HEK293 (cell line): ENCODE results near the gene PCDH1.

ENCODE experiments used
- CTCF ChIA-PET: fragments of 350-600 bp; formaldehyde crosslinking; extraction: SDS; loops from one replicate; lab custom pipeline; 2021; ENCODE audit warnings: antibody characterized with exemption; lab: Yijun Ruan, JAX
- POLR2A ChIA-PET: fragments of 300-600 bp; formaldehyde crosslinking; extraction: SDS; loops from one replicate; lab custom pipeline; 2020; ENCODE audit warnings: antibody characterized with exemption, inconsistent platforms; lab: Yijun Ruan, JAX
- H3K27ac ChIP-seq: fragments of 200-500 bp; sonication (Bioruptor generic); 2 replicates; pipeline ENCODE4 v1.5.1; 2014; ENCODE audit warnings: low read depth, low read length, control low read depth, inconsistent platforms; ENCODE audit errors: extremely low read depth
- H3K36me3 ChIP-seq, 2 experiments: fragments of 200-500 bp in 1 of 2; sonication (Bioruptor generic) in 1 of 2; 1 replicate in 1 of 2; 2 replicates in 1 of 2; pipeline ENCODE4 v1.5.1; 2014 to 2017; ENCODE audit warnings: inconsistent platforms in 2 of 2, low read length in 2 of 2; ENCODE audit not compliant: control insufficient read depth in 2 of 2, insufficient read depth in 1 of 2
- H3K4me1 ChIP-seq: fragments of 200-500 bp; sonication (Bioruptor generic); 2 replicates; pipeline ENCODE4 v1.5.1; 2014; ENCODE audit warnings: mild to moderate bottlenecking, low read length, inconsistent platforms; ENCODE audit not compliant: control insufficient read depth, insufficient read depth
- H3K4me3 ChIP-seq: 2 replicates; pipeline ENCODE4 v1.5.1; 2011; ENCODE audit warnings: low read depth, mild to moderate bottlenecking, control low read depth, low read length, moderate library complexity
- H3K9me3 ChIP-seq: fragments of 200-500 bp; sonication (Bioruptor generic); 2 replicates; pipeline ENCODE4 v1.5.1; 2014; ENCODE audit warnings: low read depth, low read length, inconsistent platforms; ENCODE audit not compliant: control insufficient read depth, insufficient read depth
- GLIS2 ChIP-seq: fragments of 450-650 bp; formaldehyde crosslinking; IDR thresholded peaks from 2 replicates; pipeline ENCODE4 v1.5.1; 2016; ENCODE audit warnings: missing biosample characterization, missing genetic modification characterization
- KLF1 ChIP-seq: fragments of 450-650 bp; formaldehyde crosslinking; IDR thresholded peaks from 2 replicates; pipeline ENCODE4 v1.5.1; 2016; ENCODE audit warnings: missing biosample characterization, missing genetic modification characterization
- SP2 ChIP-seq: fragments of 450-650 bp; formaldehyde crosslinking; IDR thresholded peaks from 2 replicates; pipeline ENCODE4 v1.5.1; 2016; ENCODE audit warnings: missing biosample characterization, missing genetic modification characterization
- SP3 ChIP-seq: fragments of 450-650 bp; formaldehyde crosslinking; IDR thresholded peaks from 2 replicates; pipeline ENCODE4 v1.5.1; 2016; ENCODE audit warnings: missing biosample characterization, missing genetic modification characterization
- SP7 ChIP-seq: fragments of 450-650 bp; formaldehyde crosslinking; IDR thresholded peaks from 2 replicates; pipeline ENCODE4 v1.5.1; 2016; ENCODE audit warnings: missing biosample characterization, missing genetic modification characterization
- TCF7L2 ChIP-seq: IDR thresholded peaks from 2 replicates; pipeline ENCODE4 v1.6.1; 2011; ENCODE audit warnings: low read depth, mild to moderate bottlenecking, inconsistent platforms, low read length, moderate library complexity, borderline replicate concordance
- ZNF10 ChIP-seq: fragments of 450-650 bp; formaldehyde crosslinking; IDR thresholded peaks from 2 replicates; pipeline ENCODE4 v1.5.1; 2017; ENCODE audit warnings: missing biosample characterization, missing genetic modification characterization
- ZNF174 ChIP-seq: fragments of 450-650 bp; formaldehyde crosslinking; IDR thresholded peaks from 2 replicates; pipeline ENCODE4 v1.5.0; 2017; ENCODE audit warnings: missing biosample characterization, mild to moderate bottlenecking, missing genetic modification characterization
- ZNF175 ChIP-seq: fragments of 450-650 bp; formaldehyde crosslinking; IDR thresholded peaks from 2 replicates; pipeline ENCODE4 v1.5.1; 2016; ENCODE audit warnings: missing biosample characterization, missing genetic modification characterization
- ZNF2 ChIP-seq: fragments of 450-650 bp; formaldehyde crosslinking; IDR thresholded peaks from 2 replicates; pipeline ENCODE4 v1.5.1; 2016; ENCODE audit warnings: missing biosample characterization, missing genetic modification characterization
- ZNF335 ChIP-seq: fragments of 450-650 bp; formaldehyde crosslinking; conservative IDR thresholded peaks from 2 replicates; pipeline ENCODE4 v1.5.1; 2016; ENCODE audit warnings: missing biosample characterization, missing genetic modification characterization
- ZNF362 ChIP-seq: fragments of 450-650 bp; formaldehyde crosslinking; IDR thresholded peaks from 2 replicates; pipeline ENCODE4 v1.5.1; 2016; ENCODE audit warnings: missing biosample characterization, missing genetic modification characterization
- ZNF48 ChIP-seq: fragments of 450-650 bp; formaldehyde crosslinking; IDR thresholded peaks from 2 replicates; pipeline ENCODE4 v1.5.1; 2016; ENCODE audit warnings: missing biosample characterization, missing genetic modification characterization
- ZNF514 ChIP-seq: fragments of 450-650 bp; formaldehyde crosslinking; IDR thresholded peaks from 2 replicates; pipeline ENCODE4 v1.5.1; 2016; ENCODE audit warnings: missing biosample characterization, missing genetic modification characterization
- ZNF529 ChIP-seq: fragments of 450-650 bp; formaldehyde crosslinking; IDR thresholded peaks from 2 replicates; pipeline ENCODE4 v1.5.1; 2017; ENCODE audit warnings: missing genetic modification characterization, missing biosample characterization; ENCODE audit not compliant: insufficient replicate concordance
- ZNF555 ChIP-seq: fragments of 450-650 bp; formaldehyde crosslinking; conservative IDR thresholded peaks from 2 replicates; pipeline ENCODE4 v1.5.1; 2017; ENCODE audit warnings: missing biosample characterization, mild to moderate bottlenecking, missing genetic modification characterization, inconsistent platforms
- ZNF610 ChIP-seq: fragments of 450-650 bp; formaldehyde crosslinking; IDR thresholded peaks from 2 replicates; pipeline ENCODE4 v1.5.1; 2016; ENCODE audit warnings: missing biosample characterization, missing genetic modification characterization, borderline replicate concordance
- ZNF654 ChIP-seq: fragments of 450-650 bp; formaldehyde crosslinking; IDR thresholded peaks from 2 replicates; pipeline ENCODE4 v1.5.1; 2016; ENCODE audit warnings: low read depth, missing biosample characterization, missing genetic modification characterization
- ZNF701 ChIP-seq: fragments of 450-650 bp; formaldehyde crosslinking; IDR thresholded peaks from 2 replicates; pipeline ENCODE4 v1.5.1; 2016; ENCODE audit warnings: missing biosample characterization, missing genetic modification characterization
- ZNF76 ChIP-seq: fragments of 450-650 bp; formaldehyde crosslinking; IDR thresholded peaks from 2 replicates; pipeline ENCODE4; 2016; ENCODE audit warnings: low read depth, missing biosample characterization, missing genetic modification characterization, borderline replicate concordance
- TF ChIP-seq, protein P1 (sequence below): sonication (generic); formaldehyde crosslinking; IDR thresholded peaks from 2 replicates; pipeline ENCODE4 v1.8.1; 2022; ENCODE audit warnings: mild to moderate bottlenecking, moderate library complexity, missing genetic modification reagents
- TF ChIP-seq, protein P2 (sequence below): fragments of 450-650 bp; formaldehyde crosslinking; IDR thresholded peaks from 2 replicates; pipeline ENCODE4 v1.5.1; 2016; ENCODE audit warnings: missing biosample characterization, missing genetic modification characterization
- TF ChIP-seq, protein P3 (sequence below): fragments of 450-650 bp; formaldehyde crosslinking; IDR thresholded peaks from 2 replicates; pipeline ENCODE4 v1.5.1; 2016; ENCODE audit warnings: missing biosample characterization, missing genetic modification characterization
- TF ChIP-seq, protein P4 (sequence below): fragments of 450-650 bp; formaldehyde crosslinking; IDR thresholded peaks from 2 replicates; pipeline ENCODE4 v1.5.1; 2017; ENCODE audit warnings: missing biosample characterization, missing genetic modification characterization

The PCDH1 gene

GRCh38 chr5:141850786-141851185 is 27.4 kb downstream of the PCDH1 start:
- Histone ChIP-seq H3K4me3 (no peak overlapping the region), H3K27ac (no peak overlapping the region), H3K4me1 (peaks cover 7% of the 10 kb centered on the region), H3K36me3 (no peaks in the 10 kb centered on the region), H3K9me3 (no peaks in the 10 kb centered on the region)
- CTCF ChIA-PET: interaction anchor here (0.6 to 0.9 kb wide), 3 partner anchors 25 to 113 kb away, joined by 3 to 5 read pairs (median 4); no protein-coding TSS in a partner anchor
- TF ChIP-seq ZNF529: no peak
- TF ChIP-seq ZNF174 (tag by site-specific recombination): no peak
- TF ChIP-seq TCF7L2: no peak
- TF ChIP-seq ZNF175 (tag by site-specific recombination): no peak
- TF ChIP-seq SP3 (tag by site-specific recombination): peak; percentile 13; the same call in 1 of the 2 replicates
- TF ChIP-seq SP2 (tag by site-specific recombination): peak; percentile 21; the same call in 1 of the 2 replicates
- TF ChIP-seq, protein P1, sequence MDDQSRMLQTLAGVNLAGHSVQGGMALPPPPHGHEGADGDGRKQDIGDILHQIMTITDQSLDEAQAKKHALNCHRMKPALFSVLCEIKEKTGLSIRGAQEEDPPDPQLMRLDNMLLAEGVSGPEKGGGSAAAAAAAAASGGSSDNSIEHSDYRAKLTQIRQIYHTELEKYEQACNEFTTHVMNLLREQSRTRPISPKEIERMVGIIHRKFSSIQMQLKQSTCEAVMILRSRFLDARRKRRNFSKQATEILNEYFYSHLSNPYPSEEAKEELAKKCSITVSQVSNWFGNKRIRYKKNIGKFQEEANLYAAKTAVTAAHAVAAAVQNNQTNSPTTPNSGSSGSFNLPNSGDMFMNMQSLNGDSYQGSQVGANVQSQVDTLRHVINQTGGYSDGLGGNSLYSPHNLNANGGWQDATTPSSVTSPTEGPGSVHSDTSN (CRISPR knock-in tag): no peak
- TF ChIP-seq ZNF48: no peak
- no peak for TF ChIP-seq ZNF362
- TF ChIP-seq ZNF654 (tag by site-specific recombination): no peak
- TF ChIP-seq ZNF335 (tag by site-specific recombination): no peak; the same call in 1 of the 2 replicates
- TF ChIP-seq ZNF610 (tag by site-specific recombination): no peak
- TF ChIP-seq GLIS2 (tag by site-specific recombination): 0 out of 2 replicates have a peak, but pooled peaks have one; percentile 41
- 0 out of 2 replicates have a peak, but pooled peaks have one; percentile 38 for TF ChIP-seq ZNF76 (tag by site-specific recombination)
- peak; percentile 69 for TF ChIP-seq KLF1 (tag by site-specific recombination)
- TF ChIP-seq ZNF10: no peak
- POLR2A ChIA-PET: interaction anchor here (1.2 to 1.8 kb wide), 4 partner anchors 28 to 73 kb away, joined by 3 to 13 read pairs (median 6); partner anchors contain the start of genes DELE1 and PCDH1

DNA sequence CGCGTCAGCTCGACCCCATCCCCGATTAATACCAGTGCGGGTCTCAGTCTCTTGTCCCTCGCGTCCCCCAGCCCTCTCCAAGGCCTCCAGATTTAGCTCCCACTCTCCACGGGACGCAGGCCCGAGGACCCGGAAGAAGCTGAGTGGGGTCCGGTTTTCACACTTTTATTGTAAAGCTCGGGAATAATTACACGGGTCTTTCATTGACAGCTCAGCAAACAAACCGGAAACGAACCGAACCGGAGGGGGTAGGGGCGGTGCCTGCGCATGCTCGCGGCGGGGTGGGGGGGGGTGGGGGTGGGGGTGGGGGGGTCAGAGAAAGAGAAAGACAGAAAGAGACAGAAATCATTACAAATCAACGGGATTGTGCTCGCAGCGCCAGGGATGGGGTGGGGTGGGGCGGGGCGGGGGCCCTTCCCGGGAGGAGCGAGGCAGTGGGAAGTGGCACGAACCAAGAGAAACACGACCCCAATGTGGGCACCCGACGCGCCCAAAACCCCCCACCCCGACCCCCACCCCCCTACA is 27.9 kb downstream of the PCDH1 start:
- peaks cover 7% of the 10 kb centered on the region for H3K4me1 ChIP-seq
- no peaks in the 10 kb centered on the region for H3K9me3 ChIP-seq
- ChIA-PET CTCF (interaction anchor here (0.6 to 0.9 kb wide), 4 partner anchors 25 to 114 kb away, joined by 3 to 5 read pairs (median 4); no protein-coding TSS in a partner anchor), POLR2A (interaction anchor here (0.5 to 1.8 kb wide), 8 partner anchors 9 to 118 kb away, joined by 3 to 13 read pairs (median 4); partner anchors contain the start of genes DELE1, PCDH1 and RNF14)
- peak overlapping the region; percentile 84 for H3K27ac ChIP-seq
- TF ChIP-seq ZNF701 (tag by site-specific recombination) (no peak), SP7 (0 out of 2 replicates have a peak, but pooled peaks have one; percentile 10), ZNF555 (tag by site-specific recombination) (no peak), ZNF10 (no peak), ZNF2 (no peak), ZNF514 (tag by site-specific recombination) (no peak)
- TF ChIP-seq, protein P2, sequence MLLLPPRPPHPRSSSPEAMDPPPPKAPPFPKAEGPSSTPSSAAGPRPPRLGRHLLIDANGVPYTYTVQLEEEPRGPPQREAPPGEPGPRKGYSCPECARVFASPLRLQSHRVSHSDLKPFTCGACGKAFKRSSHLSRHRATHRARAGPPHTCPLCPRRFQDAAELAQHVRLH: 0 out of 2 replicates have a peak, but pooled peaks have one; percentile 2
- TF ChIP-seq, protein P3, sequence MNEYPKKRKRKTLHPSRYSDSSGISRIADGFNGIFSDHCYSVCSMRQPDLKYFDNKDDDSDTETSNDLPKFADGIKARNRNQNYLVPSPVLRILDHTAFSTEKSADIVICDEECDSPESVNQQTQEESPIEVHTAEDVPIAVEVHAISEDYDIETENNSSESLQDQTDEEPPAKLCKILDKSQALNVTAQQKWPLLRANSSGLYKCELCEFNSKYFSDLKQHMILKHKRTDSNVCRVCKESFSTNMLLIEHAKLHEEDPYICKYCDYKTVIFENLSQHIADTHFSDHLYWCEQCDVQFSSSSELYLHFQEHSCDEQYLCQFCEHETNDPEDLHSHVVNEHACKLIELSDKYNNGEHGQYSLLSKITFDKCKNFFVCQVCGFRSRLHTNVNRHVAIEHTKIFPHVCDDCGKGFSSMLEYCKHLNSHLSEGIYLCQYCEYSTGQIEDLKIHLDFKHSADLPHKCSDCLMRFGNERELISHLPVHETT (tag by site-specific recombination): no peak
- TF ChIP-seq, protein P4, sequence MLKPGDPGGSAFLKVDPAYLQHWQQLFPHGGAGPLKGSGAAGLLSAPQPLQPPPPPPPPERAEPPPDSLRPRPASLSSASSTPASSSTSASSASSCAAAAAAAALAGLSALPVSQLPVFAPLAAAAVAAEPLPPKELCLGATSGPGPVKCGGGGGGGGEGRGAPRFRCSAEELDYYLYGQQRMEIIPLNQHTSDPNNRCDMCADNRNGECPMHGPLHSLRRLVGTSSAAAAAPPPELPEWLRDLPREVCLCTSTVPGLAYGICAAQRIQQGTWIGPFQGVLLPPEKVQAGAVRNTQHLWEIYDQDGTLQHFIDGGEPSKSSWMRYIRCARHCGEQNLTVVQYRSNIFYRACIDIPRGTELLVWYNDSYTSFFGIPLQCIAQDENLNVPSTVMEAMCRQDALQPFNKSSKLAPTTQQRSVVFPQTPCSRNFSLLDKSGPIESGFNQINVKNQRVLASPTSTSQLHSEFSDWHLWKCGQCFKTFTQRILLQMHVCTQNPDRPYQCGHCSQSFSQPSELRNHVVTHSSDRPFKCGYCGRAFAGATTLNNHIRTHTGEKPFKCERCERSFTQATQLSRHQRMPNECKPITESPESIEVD (tag by site-specific recombination): no peak
- peak overlapping the region; percentile 66 for H3K4me3 ChIP-seq
- H3K36me3 ChIP-seq: no peaks in the 10 kb centered on the region
